ENCODE measurements around the gene PRKCE. TPM values are rescaled to one million over a fixed set of nuclear protein-coding genes. Genes with fewer than 3 reads are reported as not detected.

PRKCE gene
- total and polyA plus RNA-seq, 2 donors (not counting 1 experiment from before 2014, with no cell fraction given), result 14.1 to 19.0 TPM

DNA sequence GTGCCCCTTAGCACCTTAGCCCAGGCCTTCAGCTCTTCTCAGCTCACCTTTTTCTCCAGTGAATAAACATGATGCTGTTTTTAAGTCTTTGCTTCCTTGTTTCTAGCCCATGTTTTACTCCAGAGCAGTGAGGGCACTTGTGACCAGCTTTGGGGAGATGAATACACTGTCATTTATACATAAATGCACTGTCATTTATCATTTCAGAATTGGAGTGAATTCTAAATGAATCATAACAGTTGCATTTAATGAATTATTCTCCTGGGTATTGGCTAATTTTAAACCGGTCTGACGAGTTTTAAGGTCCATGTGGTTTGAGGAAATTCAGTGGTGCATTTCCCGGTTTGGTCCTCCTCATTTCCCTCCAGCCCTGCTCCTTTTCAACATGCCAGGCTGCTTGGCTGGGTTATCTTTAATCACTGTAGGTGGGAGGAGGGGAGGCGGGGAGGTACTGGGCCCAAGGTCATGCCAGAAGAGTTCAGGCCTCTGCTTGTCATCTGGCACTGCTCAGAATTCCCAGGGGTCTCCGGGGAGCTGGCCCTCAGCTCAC, 23.9 kb downstream of the PRKCE start:
- H2AFZ ChIP-seq (ENCODE audit: low read length), result no peak overlapping the region
- peaks cover 1% of the 10 kb centered on the region for H4K20me1 ChIP-seq (ENCODE audit: control insufficient read depth, extremely low read depth, insufficient read depth, low read length)
- no peak overlapping the region for H3K4me3 ChIP-seq (replicated peaks in 1 of 4; ENCODE audit: control extremely low read depth in 1 of 4, insufficient read depth in 1 of 4, low read depth in 3 of 4, low read length in 4 of 4)
- no peaks in the 10 kb centered on the region for H3K36me3 ChIP-seq (ENCODE audit: control insufficient read depth, insufficient read depth, low read length)
- no peak overlapping the region for H3K9ac ChIP-seq (ENCODE audit: insufficient read depth, low read length)
- H3K4me2 ChIP-seq (ENCODE audit: extremely low read depth, insufficient read depth, low read length), result peak overlapping the region; percentile 26
- H3K27ac ChIP-seq (ENCODE audit: insufficient read depth, low read length), result no peak overlapping the region
- peaks cover 7% of the 10 kb centered on the region for H3K4me1 ChIP-seq (ENCODE audit: control insufficient read depth, extremely low read depth, insufficient read depth, low read length)
- H3K9me3 ChIP-seq (ENCODE audit: control insufficient read depth, insufficient read depth, low read depth, low read length), result no peaks in the 10 kb centered on the region
- DNase-seq (ENCODE audit: low read depth in 2 of 2), result no peak
- TF ChIP-seq CTCF (conservative IDR thresholded peaks at IDR 0.05 in 1 of 2, IDR thresholded peaks at IDR 0.05 in 1 of 2; ENCODE audit: low read depth in 1 of 2, low read length in 2 of 2), result no peak
- TF ChIP-seq EZH2 (IDR thresholded peaks at IDR 0.05; ENCODE audit: low read length, missing control alignments), result no peak
- peaks cover 3% of the 10 kb centered on the region for H3K79me2 ChIP-seq (ENCODE audit: control insufficient read depth, insufficient read depth, low read length)
- H3K27me3 ChIP-seq (ENCODE audit: control insufficient read depth, insufficient read depth, low read length), result no peaks in the 10 kb centered on the region

DNA sequence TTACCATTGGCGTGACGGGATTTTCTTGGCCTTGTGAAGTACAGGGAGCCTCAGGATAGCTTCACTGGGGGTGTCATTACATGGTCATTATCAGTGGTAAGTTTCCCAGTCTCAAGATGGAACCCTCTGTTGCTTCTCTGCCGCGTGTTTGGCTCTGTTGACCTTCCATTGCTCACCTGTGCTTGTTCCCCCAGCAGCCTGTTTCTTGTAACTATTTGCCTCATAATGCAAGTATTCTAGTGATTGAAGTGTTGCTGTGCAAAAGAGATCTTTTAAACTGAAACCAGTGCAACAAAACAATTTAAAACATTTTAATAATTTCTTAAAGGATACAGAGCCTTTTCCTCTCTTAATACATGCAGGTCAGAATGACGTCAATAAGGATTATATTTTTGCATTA, 24.6 kb downstream of the PRKCE start:
- Histone ChIP-seq H3K4me3 (replicated peaks in 1 of 4; ENCODE audit: control extremely low read depth in 1 of 4, insufficient read depth in 1 of 4, low read depth in 3 of 4, low read length in 4 of 4) (no peak overlapping the region), H3K9ac (ENCODE audit: insufficient read depth, low read length) (no peak overlapping the region), H3K79me2 (ENCODE audit: control insufficient read depth, insufficient read depth, low read length) (peaks cover 3% of the 10 kb centered on the region), H2AFZ (ENCODE audit: low read length) (no peak overlapping the region), H3K27me3 (ENCODE audit: control insufficient read depth, insufficient read depth, low read length) (no peaks in the 10 kb centered on the region), H3K4me2 (ENCODE audit: extremely low read depth, insufficient read depth, low read length) (no peak overlapping the region), H3K9me3 (ENCODE audit: control insufficient read depth, insufficient read depth, low read depth, low read length) (no peaks in the 10 kb centered on the region), H3K36me3 (ENCODE audit: control insufficient read depth, insufficient read depth, low read length) (no peaks in the 10 kb centered on the region), H3K27ac (ENCODE audit: insufficient read depth, low read length) (no peak overlapping the region), H4K20me1 (ENCODE audit: control insufficient read depth, extremely low read depth, insufficient read depth, low read length) (peaks cover 1% of the 10 kb centered on the region), H3K4me1 (ENCODE audit: control insufficient read depth, extremely low read depth, insufficient read depth, low read length) (peaks cover 7% of the 10 kb centered on the region)
- no peak for DNase-seq (ENCODE audit: low read depth in 2 of 2)
- TF ChIP-seq EZH2 (IDR thresholded peaks at IDR 0.05; ENCODE audit: low read length, missing control alignments) (no peak), CTCF (conservative IDR thresholded peaks at IDR 0.05 in 1 of 2, IDR thresholded peaks at IDR 0.05 in 1 of 2; ENCODE audit: low read depth in 1 of 2, low read length in 2 of 2) (no peak)

DNA sequence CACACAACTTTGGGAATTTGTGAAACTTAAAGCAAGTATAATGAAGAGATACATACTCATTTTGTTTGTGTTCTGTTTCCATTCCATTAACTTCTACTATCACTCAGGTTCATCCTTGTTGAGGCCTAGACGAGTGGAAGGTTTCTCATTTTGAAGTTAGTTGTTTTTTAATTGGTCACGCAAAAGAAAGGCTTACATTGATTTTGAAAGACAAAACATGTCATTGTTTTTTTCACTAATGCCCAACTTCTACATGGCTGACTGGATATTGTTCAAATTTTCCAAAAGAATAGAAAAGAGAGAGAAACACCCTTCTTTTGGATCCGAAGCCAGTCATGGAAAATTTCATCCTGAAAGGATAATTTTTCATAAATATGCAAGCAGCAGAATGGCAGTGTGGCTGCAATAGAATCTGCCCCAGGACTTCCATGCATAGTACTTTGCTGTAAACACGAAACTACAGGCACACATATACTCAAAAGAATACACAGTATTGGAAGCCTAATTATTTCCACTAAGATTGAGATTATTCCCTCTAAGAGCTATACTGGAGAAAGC, 27.4 kb downstream of the PRKCE start:
- H2AFZ ChIP-seq (ENCODE audit: low read length), result no peak overlapping the region
- no peak overlapping the region for H3K4me2 ChIP-seq (ENCODE audit: extremely low read depth, insufficient read depth, low read length)
- no peak for TF ChIP-seq EZH2 (IDR thresholded peaks at IDR 0.05; ENCODE audit: low read length, missing control alignments)
- H3K4me1 ChIP-seq (ENCODE audit: control insufficient read depth, extremely low read depth, insufficient read depth, low read length), result peaks cover 12% of the 10 kb centered on the region
- no peak overlapping the region for H3K27ac ChIP-seq (ENCODE audit: insufficient read depth, low read length)
- H4K20me1 ChIP-seq (ENCODE audit: control insufficient read depth, extremely low read depth, insufficient read depth, low read length), result no peaks in the 10 kb centered on the region
- no peak overlapping the region for H3K9ac ChIP-seq (ENCODE audit: insufficient read depth, low read length)
- no peak overlapping the region for H3K4me3 ChIP-seq (replicated peaks in 1 of 4; ENCODE audit: control extremely low read depth in 1 of 4, insufficient read depth in 1 of 4, low read depth in 3 of 4, low read length in 4 of 4)
- no peaks in the 10 kb centered on the region for H3K9me3 ChIP-seq (ENCODE audit: control insufficient read depth, insufficient read depth, low read depth, low read length)
- peaks cover 5% of the 10 kb centered on the region for H3K79me2 ChIP-seq (ENCODE audit: control insufficient read depth, insufficient read depth, low read length)
- no peaks in the 10 kb centered on the region for H3K27me3 ChIP-seq (ENCODE audit: control insufficient read depth, insufficient read depth, low read length)
- no peaks in the 10 kb centered on the region for H3K36me3 ChIP-seq (ENCODE audit: control insufficient read depth, insufficient read depth, low read length)
- no peak for DNase-seq (ENCODE audit: low read depth in 2 of 2)

Measured in fibroblast of lung (primary cell).